H54 (cell line): ENCODE data around the gene MPL.

ENCODE experiments used
- DNase-seq: peaks from one replicate; pipeline ENCODE4 v3.0.0; 2011; ENCODE audit warnings: low spot score, mixed read lengths; ENCODE audit not compliant: insufficient read length
- FAIRE-seq: peaks from 3 replicates; lab custom pipeline; 2011; peaks lifted over from hg19 to GRCh38; lab: Jason Lieb, UNC
- POLR2A ChIP-seq: IDR thresholded peaks from 2 replicates; pipeline ENCODE4 v1.6.1; 2011; ENCODE audit warnings: low read depth, mild to moderate bottlenecking, low read length

Gene MPL

GRCh38 chr1:43348809-43349593, 11.4 kb downstream of the MPL start:
- DNase-seq (peak; percentile 77), FAIRE-seq (no peak)
- TF ChIP-seq POLR2A, result peak; percentile 53

GRCh38 chr1:43349594-43350306, 12.1 kb downstream of the MPL start:
- DNase-seq (no peak), FAIRE-seq (no peak)
- TF ChIP-seq POLR2A, result no peak

- FAIRE-seq (no peak), DNase-seq (no peak)
- TF ChIP-seq POLR2A, result no peak
These were observed 13.4 kb downstream of the MPL start for GRCh38 chr1:43350976-43351375.

DNA sequence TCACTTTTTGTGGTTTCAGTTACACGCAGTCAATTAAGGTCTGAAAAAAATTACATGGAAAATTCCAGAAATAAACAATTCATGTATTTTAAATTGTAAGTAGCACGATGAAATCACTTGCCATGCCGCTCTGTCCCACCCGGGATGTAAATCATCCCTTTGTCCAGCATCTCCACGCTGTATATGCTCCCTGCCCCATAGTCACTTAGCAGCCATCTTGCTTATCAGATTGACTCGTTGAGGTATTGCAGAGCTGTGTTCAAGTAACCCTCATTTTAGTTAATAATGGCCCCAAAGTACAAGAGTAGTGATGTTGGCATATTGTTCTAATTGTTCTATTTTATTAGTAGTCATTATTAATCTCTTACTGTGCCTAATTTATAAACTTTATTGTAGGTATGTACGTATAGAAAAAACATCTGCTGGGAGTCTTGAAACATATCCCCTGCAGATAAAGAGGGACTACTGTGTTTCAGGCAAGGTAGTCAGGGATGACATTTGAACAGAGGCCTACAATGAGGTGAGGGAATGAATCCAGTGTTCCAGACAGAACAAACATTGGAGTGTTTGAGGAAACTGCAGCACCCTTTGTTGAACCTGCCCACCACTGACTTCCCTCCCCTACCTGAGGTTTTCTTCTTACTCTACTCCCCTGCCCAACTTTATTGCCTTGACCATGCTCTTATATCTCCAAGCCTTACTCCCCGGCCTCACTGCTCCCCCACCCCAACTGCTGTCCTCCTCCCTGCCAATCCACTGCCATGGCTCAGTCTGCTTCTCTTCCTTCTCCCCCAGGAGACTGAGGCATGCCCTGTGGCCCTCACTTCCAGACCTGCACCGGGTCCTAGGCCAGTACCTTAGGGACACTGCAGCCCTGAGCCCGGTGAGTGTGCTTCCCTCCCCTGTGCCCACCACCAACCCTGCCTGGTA, 14.1 kb downstream of the MPL start:
- FAIRE-seq (no peak), DNase-seq (no peak)
- no peak for TF ChIP-seq POLR2A

GRCh38 chr1:43352351-43352705, 14.7 kb downstream of the MPL start:
- FAIRE-seq (no peak), DNase-seq (no peak)
- TF ChIP-seq POLR2A, result no peak

DNA sequence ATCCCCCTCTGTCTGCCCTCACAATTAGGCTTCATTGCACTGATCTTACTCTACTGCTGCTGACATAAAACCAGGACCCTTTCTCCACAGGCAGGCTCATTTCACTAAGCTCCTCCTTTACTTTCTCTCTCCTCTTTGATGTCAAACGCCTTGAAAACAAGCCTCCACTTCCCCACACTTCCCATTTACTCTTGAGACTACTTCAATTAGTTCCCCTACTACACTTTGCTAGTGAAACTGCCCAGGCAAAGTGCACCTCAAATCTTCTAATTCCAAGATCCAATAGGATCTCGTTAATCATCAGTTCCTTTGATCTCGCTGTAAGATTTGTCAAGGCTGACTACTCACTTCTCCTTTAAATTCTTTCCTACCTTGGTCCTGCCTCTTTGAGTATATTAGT, 15.3 kb downstream of the MPL start:
- no peak for DNase-seq
- FAIRE-seq, result no peak
- TF ChIP-seq POLR2A, result no peak

DNA sequence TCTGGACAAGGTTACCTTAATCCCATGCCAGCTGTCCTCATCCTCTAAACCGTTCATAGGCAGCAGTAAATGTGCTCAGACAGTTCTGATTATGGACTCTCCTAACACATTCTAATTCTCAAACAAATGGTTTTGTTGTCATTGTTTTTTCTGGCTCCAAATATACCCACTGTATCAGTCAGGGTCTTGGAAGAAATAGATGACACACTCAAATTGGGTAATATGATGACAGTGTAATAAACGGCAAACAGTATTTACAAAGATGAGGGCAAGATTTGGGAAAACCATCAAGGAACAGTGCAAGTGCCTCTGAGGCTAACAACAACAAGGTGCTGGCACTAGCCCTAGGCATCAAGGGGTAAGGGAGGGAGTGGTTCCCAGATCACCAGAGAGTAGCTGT, 16.9 kb downstream of the MPL start:
- DNase-seq (no peak), FAIRE-seq (no peak)
- TF ChIP-seq POLR2A, result no peak

- TF ChIP-seq POLR2A, result no peak
- FAIRE-seq (no peak), DNase-seq (no peak)
These were observed 17.3 kb downstream of the MPL start for GRCh38 chr1:43354936-43355335.

DNA sequence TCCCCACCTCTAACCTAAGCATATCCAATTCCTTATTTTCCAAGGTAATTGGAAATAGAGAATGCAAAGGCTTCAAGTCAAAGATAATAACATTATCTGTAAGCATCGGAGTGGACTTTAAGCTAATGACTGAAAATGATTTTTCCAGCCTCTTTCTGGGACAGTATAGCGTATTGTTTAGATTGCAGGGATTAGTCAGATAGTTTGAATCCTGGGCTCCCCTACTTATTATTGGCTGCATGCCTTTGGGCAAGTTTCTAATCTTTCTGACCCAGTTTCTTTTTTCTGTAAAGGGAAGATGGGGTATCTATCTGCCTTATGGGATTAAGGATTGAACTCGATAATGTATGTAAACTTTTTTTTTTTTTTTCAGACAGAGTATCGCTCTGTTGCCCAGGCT, 19.6 kb downstream of the MPL start:
- no peak for DNase-seq

DNA sequence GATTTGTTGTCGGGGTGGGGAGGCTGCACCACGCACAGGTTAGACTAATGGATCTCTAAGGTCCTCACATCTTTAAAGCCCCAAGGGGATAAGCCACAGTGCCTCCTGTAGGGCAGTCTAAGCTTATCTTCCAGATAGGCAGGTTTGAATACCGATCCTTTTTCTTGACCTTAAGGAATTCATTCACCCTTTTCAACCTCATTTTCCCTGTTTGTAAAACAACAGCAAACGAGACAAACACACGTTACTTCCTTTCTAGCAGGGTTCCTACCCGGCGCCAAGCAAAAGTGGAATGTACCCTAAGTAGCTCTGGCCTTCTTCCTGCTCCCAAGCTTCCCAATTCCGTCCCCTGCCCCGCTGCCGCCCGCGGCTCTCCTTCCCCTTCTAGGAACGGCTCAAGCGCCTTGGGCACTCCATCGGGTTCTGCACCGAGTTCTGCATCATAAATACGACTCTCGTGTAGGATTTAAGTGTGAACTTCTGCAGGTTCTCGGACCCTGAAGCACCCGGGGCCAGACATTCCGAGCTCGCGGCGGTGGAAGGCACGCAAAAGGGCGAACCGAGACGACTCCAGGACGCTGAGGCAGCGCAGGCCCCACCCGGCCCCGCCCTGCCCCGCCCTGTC, 20.6 kb downstream of the MPL start:
- TF ChIP-seq POLR2A, result peak; percentile 56
- DNase-seq, result peak; percentile 35
- FAIRE-seq, result no peak

More for the DNA sequence above, 19.6 kb downstream of the MPL start:
- no peak for FAIRE-seq
- TF ChIP-seq POLR2A, result no peak

DNA sequence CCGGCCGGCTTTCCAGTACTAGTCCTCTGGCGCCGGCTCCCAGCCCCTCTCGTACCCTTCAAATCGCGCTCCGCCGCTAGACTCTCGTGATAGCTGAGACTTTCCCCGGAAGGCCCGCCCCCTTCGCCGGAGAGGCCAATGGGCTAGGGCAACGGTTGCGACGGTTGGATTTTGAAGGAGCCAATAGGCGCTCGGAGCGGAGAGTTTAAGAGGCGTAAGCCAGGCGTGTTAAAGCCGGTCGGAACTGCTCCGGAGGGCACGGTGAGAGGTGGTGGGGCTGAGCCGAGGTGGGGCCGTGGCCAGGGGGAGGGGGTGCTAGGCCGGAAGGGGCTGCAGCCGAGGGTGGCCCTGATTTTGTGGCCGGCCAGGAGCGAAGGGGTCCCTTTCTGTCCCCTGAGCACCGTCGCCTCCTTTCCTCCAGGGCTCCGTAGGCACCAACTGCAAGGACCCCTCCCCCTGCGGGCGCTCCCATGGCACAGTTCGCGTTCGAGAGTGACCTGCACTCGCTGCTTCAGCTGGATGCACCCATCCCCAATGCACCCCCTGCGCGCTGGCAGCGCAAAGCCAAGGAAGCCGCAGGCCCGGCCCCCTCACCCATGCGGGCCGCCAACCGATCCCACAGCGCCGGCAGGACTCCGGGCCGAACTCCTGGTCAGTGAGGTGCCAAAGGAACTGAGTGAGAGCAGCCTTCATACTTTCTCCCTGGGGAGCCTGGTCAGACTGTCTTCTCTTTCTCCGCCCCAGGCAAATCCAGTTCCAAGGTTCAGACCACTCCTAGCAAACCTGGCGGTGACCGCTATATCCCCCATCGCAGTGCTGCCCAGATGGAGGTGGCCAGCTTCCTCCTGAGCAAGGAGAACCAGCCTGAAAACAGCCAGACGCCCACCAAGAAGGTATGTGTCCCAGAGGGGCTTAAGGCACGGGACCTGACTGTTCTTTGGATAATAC, 21.4 kb downstream of the MPL start, which contains the start of gene CDC20:
CDC20 (plus strand) TSS at position 236 of the 948 bp plus-strand sequence; CDS start at position 471, 235 bp downstream.
- TF ChIP-seq POLR2A, result peak; percentile 87
- DNase-seq (peak; percentile 76), FAIRE-seq (no peak)

GRCh38 chr1:43359696-43360095, 22.1 kb downstream of the MPL start:
- DNase-seq (no peak), FAIRE-seq (no peak)
- TF ChIP-seq POLR2A, result no peak

DNA sequence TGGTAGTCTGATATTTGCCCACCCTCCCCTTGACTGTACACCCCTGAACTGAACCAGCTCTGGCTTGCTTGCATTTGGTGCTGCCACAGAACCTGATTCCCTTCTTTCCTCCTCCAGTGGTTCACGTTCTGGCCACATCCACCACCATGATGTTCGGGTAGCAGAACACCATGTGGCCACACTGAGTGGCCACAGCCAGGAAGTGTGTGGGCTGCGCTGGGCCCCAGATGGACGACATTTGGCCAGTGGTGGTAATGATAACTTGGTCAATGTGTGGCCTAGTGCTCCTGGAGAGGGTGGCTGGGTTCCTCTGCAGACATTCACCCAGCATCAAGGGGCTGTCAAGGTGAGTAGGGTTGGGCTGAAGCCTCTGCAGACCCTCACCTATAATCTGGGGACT, 23.0 kb downstream of the MPL start:
- no peak for DNase-seq
- TF ChIP-seq POLR2A, result no peak
- FAIRE-seq, result no peak
